K562 treated with DMSO at 1 percent for 4 hours (cell line): ENCODE results near the gene OVCH2. TPM values are rescaled to one million over a fixed set of nuclear protein-coding genes. Genes with fewer than 3 reads are reported as not detected.

Experiments used
- total RNA-seq: library from RNA; unstranded; fragments of 300-600 nt; gene quantifications from 2 replicates; pipeline ENCODE4 v1.2.3, GENCODE V29; 2022; ENCODE audit not compliant: insufficient read depth

Gene OVCH2
- not detected in 2 replicates for total RNA-seq

GRCh38 chr11:7706377-7706776 is at the start of gene OVCH2:
Gene OVCH2 (minus strand): TSS chr11:7706477. CDS start chr11:7706394, 83 bp downstream.

GRCh38 chr11:7672960-7673723 is 33.1 kb downstream of the OVCH2 start, which contains the start of gene CYB5R2:
Gene CYB5R2 (minus strand): TSS chr11:7673500. CDS start chr11:7672825, 675 bp downstream.

Other genes starting within 250 kb of the OVCH2 start
- not detected in 2 replicates for gene OLFML1, start 221.0 kb downstream of the OVCH2 start, total RNA-seq
- gene PPFIBP2, start 192.5 kb downstream of the OVCH2 start, total RNA-seq: 3.9 and 4.3 TPM in 2 replicates
- gene CYB5R2, start 33.0 kb downstream of the OVCH2 start, total RNA-seq: 4.1 and 5.5 TPM in 2 replicates
- gene OR5P2, start 90.5 kb upstream of the OVCH2 start, total RNA-seq: not detected in 2 replicates
- gene OR5P3, start 124.4 kb upstream of the OVCH2 start, total RNA-seq: not detected in 2 replicates
- not detected in 2 replicates for gene OR10A6, start 224.8 kb upstream of the OVCH2 start, total RNA-seq
- not detected in 2 replicates for gene OR10A3, start 235.2 kb upstream of the OVCH2 start, total RNA-seq